C4-2B (cell line): ENCODE data around the gene HOXD3.

Source experiments
- CTCF ChIP-seq: fragments of 450-650 bp; conservative IDR thresholded peaks from 2 replicates; pipeline ENCODE4 v1.5.1; 2017; ENCODE audit warnings: mild to moderate bottlenecking
- ZFX ChIP-seq: fragments of 450-650 bp; IDR thresholded peaks from 2 replicates; pipeline ENCODE4 v1.6.1; 2017

GRCh38 chr2:176187200-176187898 lies 30.2 kb downstream of the HOXD3 start:
- no peak for TF ChIP-seq CTCF
- no peak for TF ChIP-seq ZFX
